K562 (cell line): ENCODE results near the gene PRIM1. TPM values are rescaled to one million over a fixed set of nuclear protein-coding genes. Genes with fewer than 3 reads are reported as not detected.
A peak's percentile ranks its signal among the peaks of the same experiment; 100 is the strongest.

Experiments used
- EGR1 ChIP-seq: fragments of 450-650 bp; conservative IDR thresholded peaks from 2 replicates; pipeline ENCODE4 v1.6.1; 2017; ENCODE audit warnings: mild to moderate bottlenecking
- ELF1 ChIP-seq: fragments of 200-800 bp; sonication (Bioruptor generic); IDR thresholded peaks from 2 replicates; pipeline ENCODE4 v1.6.1; 2016; ENCODE audit warnings: missing genetic modification characterization, missing compliant biosample characterization
- ESRRB ChIP-seq: fragments of 250-450 bp; sonication (Bioruptor Pico); IDR thresholded peaks from 2 replicates; pipeline ENCODE4 v1.5.0; 2020; ENCODE audit warnings: mild to moderate bottlenecking, moderate library complexity, borderline replicate concordance
- ETS2 ChIP-seq: IDR thresholded peaks from 2 replicates; pipeline ENCODE4 v1.6.1; 2016; ENCODE audit warnings: borderline replicate concordance, missing genetic modification characterization, mild to moderate bottlenecking, moderate library complexity, missing compliant biosample characterization; ENCODE audit not compliant: poor library complexity, severe bottlenecking
- FOXP1 ChIP-seq: sonication (generic); formaldehyde crosslinking; IDR thresholded peaks from 2 replicates; pipeline ENCODE4 v1.8.0; 2022; ENCODE audit warnings: mild to moderate bottlenecking, missing genetic modification reagents
- GABPA ChIP-seq: fragments of 200-800 bp; sonication (Bioruptor generic); conservative IDR thresholded peaks from 2 replicates; pipeline ENCODE4 v1.6.1; 2016; ENCODE audit warnings: low read depth, missing genetic modification characterization, missing compliant biosample characterization
- IRF2 ChIP-seq: sonication (generic); formaldehyde crosslinking; IDR thresholded peaks from 2 replicates; pipeline ENCODE4 v1.8.1; 2022; ENCODE audit warnings: mild to moderate bottlenecking, missing genetic modification reagents
- KLF13 ChIP-seq: fragments of 450-650 bp; IDR thresholded peaks from 2 replicates; pipeline ENCODE4 v1.6.1; 2016; ENCODE audit warnings: missing genetic modification characterization, low read depth, mild to moderate bottlenecking, missing compliant biosample characterization, moderate library complexity, borderline replicate concordance
- KLF6 ChIP-seq: fragments of 250-450 bp; sonication (Bioruptor Pico); IDR thresholded peaks from 2 replicates; pipeline ENCODE4 v1.4.0; 2020; ENCODE audit warnings: mild to moderate bottlenecking, moderate library complexity, borderline replicate concordance
- MEF2D ChIP-seq: conservative IDR thresholded peaks from 2 replicates; pipeline ENCODE4 v1.6.1; 2016; ENCODE audit warnings: low read depth, missing genetic modification characterization, missing compliant biosample characterization
- MEIS2 ChIP-seq: fragments of 450-650 bp; IDR thresholded peaks from 2 replicates; pipeline ENCODE4 v1.6.1; 2014; ENCODE audit warnings: mild to moderate bottlenecking; ENCODE audit not compliant: partially characterized antibody
- PHB2 ChIP-seq: fragments of 450-650 bp; IDR thresholded peaks from 2 replicates; pipeline ENCODE4 v1.6.1; 2017; ENCODE audit warnings: low read depth
- PHF21A ChIP-seq: fragments of 450-650 bp; IDR thresholded peaks from 2 replicates; pipeline ENCODE4 v1.6.1; 2017; ENCODE audit warnings: low read depth, borderline replicate concordance
- PTTG1 ChIP-seq: fragments of 450-650 bp; IDR thresholded peaks from 2 replicates; pipeline ENCODE4 v1.6.1; 2016; ENCODE audit warnings: low read depth, mild to moderate bottlenecking, missing genetic modification characterization, missing compliant biosample characterization
- RBM14 ChIP-seq: fragments of 200-400 bp; formaldehyde crosslinking; IDR thresholded peaks from 2 replicates; pipeline ENCODE4 v1.6.1; 2018; ENCODE audit warnings: low read depth, mild to moderate bottlenecking, low read length, moderate library complexity, borderline replicate concordance; ENCODE audit not compliant: insufficient read depth
- RHOXF2B ChIP-seq: fragments of 250-450 bp; sonication (Bioruptor Pico); conservative IDR thresholded peaks from 2 replicates; pipeline ENCODE4 v1.5.1; 2021
- SMARCA5 ChIP-seq: fragments of 450-650 bp; IDR thresholded peaks from 2 replicates; pipeline ENCODE4 v1.6.1; 2016
- SNIP1 ChIP-seq: fragments of 450-650 bp; IDR thresholded peaks from 2 replicates; pipeline ENCODE4 v1.7.1; 2017; ENCODE audit warnings: low read depth, mild to moderate bottlenecking
- SREBF1 ChIP-seq: fragments of 150-350 bp; IDR thresholded peaks from 2 replicates; pipeline ENCODE4 v1.6.1; 2014; ENCODE audit warnings: antibody characterized with exemption, low read depth, low read length, borderline replicate concordance
- U2AF2 ChIP-seq: fragments of 200-400 bp; formaldehyde crosslinking; optimal IDR thresholded peaks from 2 replicates; pipeline ENCODE3; 2017; ENCODE audit warnings: low read depth, mild to moderate bottlenecking, low read length
- ZNF133 ChIP-seq: fragments of 250-450 bp; sonication (Bioruptor Pico); IDR thresholded peaks from 2 replicates; pipeline ENCODE4 v1.4.0; 2020; ENCODE audit warnings: mild to moderate bottlenecking
- ZNF354B ChIP-seq: fragments of 250-450 bp; sonication (Bioruptor Pico); IDR thresholded peaks from 2 replicates; pipeline ENCODE4 v1.4.0; 2020
- ZNF551 ChIP-seq: fragments of 250-450 bp; sonication (Bioruptor Pico); IDR thresholded peaks from 2 replicates; pipeline ENCODE4 v1.5.0; 2021; ENCODE audit warnings: mild to moderate bottlenecking, moderate library complexity
- ZSCAN29 ChIP-seq: fragments of 450-650 bp; IDR thresholded peaks from 2 replicates; pipeline ENCODE4 v1.6.1; 2017
- polyA plus RNA-seq, 8 experiments: library from polyadenylated mRNA; depleted of rRNA in 4 of 8; stranded (reverse) in 5 of 8; unstranded in 3 of 8; fragments of >200 nt; fragmentation: Nextera tagmentation in 2 of 8; fragmentation: Illumina TruSeq in 1 of 8; extraction: Ambion mirVana in 2 of 8; extraction: Trizol in 1 of 8; gene quantifications; 2 replicates each; pipeline versions ENCODE4 v1.2.1 to v1.2.3, GENCODE V29; 2011 to 2014; ENCODE audit warnings: inconsistent platforms in 1 of 8, missing spikeins in 1 of 8
- total RNA-seq, 7 experiments: library from RNA; depleted of rRNA in 6 of 7; stranded (reverse); fragments of >200 nt in 6 of 7; fragmentation: Illumina TruSeq in 2 of 7; extraction: Trizol in 2 of 7; gene quantifications; 2 replicates each; pipeline versions ENCODE4 v1.2.1 to v1.2.3, GENCODE V29; 2011 to 2021; ENCODE audit warnings: low replicate concordance in 1 of 7
- TF ChIP-seq, protein P1 (sequence below): sonication (generic); formaldehyde crosslinking; IDR thresholded peaks from 2 replicates; pipeline ENCODE4 v1.9.0; 2022; ENCODE audit warnings: mild to moderate bottlenecking, missing genetic modification reagents
- TF ChIP-seq, protein P2 (sequence below), 2 experiments: fragments of 250-450 bp in 1 of 2; fragments of 450-650 bp in 1 of 2; sonication (Bioruptor Pico) in 1 of 2; IDR thresholded peaks; 2 replicates each; pipeline versions ENCODE4 v1.6.1 to v1.8.0; 2016 to 2021; ENCODE audit warnings: mild to moderate bottlenecking in 2 of 2, moderate library complexity in 2 of 2, missing compliant biosample characterization in 1 of 2, missing genetic modification characterization in 1 of 2
- TF ChIP-seq, protein P3 (sequence below): fragments of 250-450 bp; sonication (Bioruptor Pico); IDR thresholded peaks from 2 replicates; pipeline ENCODE4 v1.5.0; 2022; ENCODE audit warnings: mild to moderate bottlenecking

The PRIM1 gene
- total and polyA plus RNA-seq, 9 of the 15 experiments (the other 6 are each of a cell fraction or from before 2014, with no cell fraction given), result 67.2 to 179 (median 140) TPM

DNA sequence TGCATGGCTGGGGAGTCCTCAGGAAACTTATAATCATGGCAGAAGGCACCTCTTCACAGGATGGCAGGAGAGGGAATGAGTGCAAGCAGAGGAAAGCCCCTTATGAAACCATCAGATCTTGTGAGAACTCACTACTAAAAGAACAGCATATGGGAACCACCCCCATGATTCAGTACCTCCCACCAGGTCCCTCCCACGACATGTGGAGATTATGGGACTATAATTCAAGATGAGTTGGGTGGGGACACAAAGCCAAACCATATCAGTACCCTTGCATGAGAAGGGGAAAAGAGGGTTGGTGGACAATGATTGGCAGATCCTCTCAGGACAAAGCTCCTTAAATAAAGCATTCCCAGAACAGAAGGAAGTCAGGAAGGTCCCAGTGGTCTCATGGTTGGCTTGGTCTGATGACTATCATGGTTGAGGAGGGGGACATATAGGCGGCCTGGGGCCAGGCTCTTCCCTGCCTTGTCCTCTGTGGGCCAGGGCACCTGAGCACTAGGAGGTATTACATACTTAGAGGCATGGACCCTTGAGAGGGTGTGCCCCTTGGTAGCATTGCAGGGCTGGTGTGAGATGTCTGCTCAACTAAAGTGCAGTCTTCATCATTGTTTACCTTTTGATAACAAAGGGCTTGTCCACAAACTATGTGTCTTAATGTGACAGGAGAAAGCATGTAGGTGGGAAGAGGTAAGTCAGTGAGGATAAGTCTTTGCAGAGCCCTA lies 33.2 kb upstream of the PRIM1 start (continued):
- TF ChIP-seq ZNF354B (CRISPR knock-in tag) (no peak), SNIP1 (no peak), PHB2 (no peak), ELF1 (tag) (no peak), MEF2D (tag) (no peak), ZNF551 (CRISPR knock-in tag) (no peak), ZSCAN29 (no peak), SREBF1 (no peak), PTTG1 (tag) (no peak), RHOXF2B (CRISPR knock-in tag) (no peak), FOXP1 (CRISPR knock-in tag) (no peak), ESRRB (CRISPR knock-in tag) (no peak), IRF2 (CRISPR knock-in tag) (no peak), MEIS2 (peak; percentile 64), KLF6 (CRISPR knock-in tag) (no peak), RBM14 (no peak), SMARCA5 (no peak), KLF13 (tag) (no peak), ZNF133 (CRISPR knock-in tag) (no peak), U2AF2 (no peak), GABPA (no peak), EGR1 (peak; percentile 60), ETS2 (tag) (no peak), PHF21A (no peak)
- TF ChIP-seq, protein P1, sequence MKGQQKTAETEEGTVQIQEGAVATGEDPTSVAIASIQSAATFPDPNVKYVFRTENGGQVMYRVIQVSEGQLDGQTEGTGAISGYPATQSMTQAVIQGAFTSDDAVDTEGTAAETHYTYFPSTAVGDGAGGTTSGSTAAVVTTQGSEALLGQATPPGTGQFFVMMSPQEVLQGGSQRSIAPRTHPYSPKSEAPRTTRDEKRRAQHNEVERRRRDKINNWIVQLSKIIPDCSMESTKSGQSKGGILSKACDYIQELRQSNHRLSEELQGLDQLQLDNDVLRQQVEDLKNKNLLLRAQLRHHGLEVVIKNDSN (CRISPR knock-in tag), result no peak
- TF ChIP-seq, protein P2, sequence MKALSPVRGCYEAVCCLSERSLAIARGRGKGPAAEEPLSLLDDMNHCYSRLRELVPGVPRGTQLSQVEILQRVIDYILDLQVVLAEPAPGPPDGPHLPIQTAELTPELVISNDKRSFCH (CRISPR knock-in tag; IDR thresholded peaks at IDR 0.05), result no peak
- TF ChIP-seq, protein P2 (tag; IDR thresholded peaks at IDR 0.05), result no peak
- TF ChIP-seq, protein P3, sequence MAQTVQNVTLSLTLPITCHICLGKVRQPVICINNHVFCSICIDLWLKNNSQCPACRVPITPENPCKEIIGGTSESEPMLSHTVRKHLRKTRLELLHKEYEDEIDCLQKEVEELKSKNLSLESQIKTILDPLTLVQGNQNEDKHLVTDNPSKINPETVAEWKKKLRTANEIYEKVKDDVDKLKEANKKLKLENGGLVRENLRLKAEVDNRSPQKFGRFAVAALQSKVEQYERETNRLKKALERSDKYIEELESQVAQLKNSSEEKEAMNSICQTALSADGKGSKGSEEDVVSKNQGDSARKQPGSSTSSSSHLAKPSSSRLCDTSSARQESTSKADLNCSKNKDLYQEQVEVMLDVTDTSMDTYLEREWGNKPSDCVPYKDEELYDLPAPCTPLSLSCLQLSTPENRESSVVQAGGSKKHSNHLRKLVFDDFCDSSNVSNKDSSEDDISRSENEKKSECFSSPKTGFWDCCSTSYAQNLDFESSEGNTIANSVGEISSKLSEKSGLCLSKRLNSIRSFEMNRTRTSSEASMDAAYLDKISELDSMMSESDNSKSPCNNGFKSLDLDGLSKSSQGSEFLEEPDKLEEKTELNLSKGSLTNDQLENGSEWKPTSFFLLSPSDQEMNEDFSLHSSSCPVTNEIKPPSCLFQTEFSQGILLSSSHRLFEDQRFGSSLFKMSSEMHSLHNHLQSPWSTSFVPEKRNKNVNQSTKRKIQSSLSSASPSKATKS (CRISPR knock-in tag), result no peak
